Activated T-cell treated with anti-CD3 and anti-CD28 coated beads, Interleukin-2, amount 50 U/mL, for 72 hours (primary cell): Measurements from ENCODE around the gene PPP1R12B. TPM values are rescaled to one million over a fixed set of nuclear protein-coding genes. Genes with fewer than 3 reads are reported as not detected.
"Not testable (repeated sequence)": the region's sequence is repeated elsewhere in the genome, so short reads cannot be mapped to it uniquely, and the experiment has no call there.

Source experiments
- ATAC-seq, 2 donors: fragments of 150-1000 bp; cut with Tn5 transposase; replicated peaks in 1 of 2; 2 replicates each; pipeline ENCODE4 v1.10.0; 2021; ENCODE audit warnings: moderate library complexity in 2 of 2, mild to moderate bottlenecking in 1 of 2
- DNase-seq, 2 donors: peaks; one replicate each; pipeline ENCODE4 v3.0.0; 2021 to 2022; ENCODE audit warnings: mixed read lengths in 1 of 2
- H3K27ac Mint-ChIP-seq: one replicate; pipeline ENCODE4 v1.8.0; 2022; ENCODE audit warnings: mild to moderate bottlenecking, moderate library complexity, mixed read lengths
- H3K27me3 Mint-ChIP-seq: one replicate; pipeline ENCODE4 v1.8.0; 2022; ENCODE audit warnings: low read depth, mixed read lengths
- H3K36me3 Mint-ChIP-seq, 2 donors: one replicate each; pipeline ENCODE4 v1.8.0; 2022; ENCODE audit warnings: mixed read lengths in 2 of 2, mild to moderate bottlenecking in 1 of 2; ENCODE audit not compliant: insufficient read depth in 2 of 2
- H3K4me1 Mint-ChIP-seq: one replicate; pipeline ENCODE4 v1.8.0; 2022; ENCODE audit warnings: low read depth, mixed read lengths
- H3K4me3 Mint-ChIP-seq, 2 donors: one replicate each; pipeline ENCODE4 v1.8.0; 2022; ENCODE audit warnings: mild to moderate bottlenecking in 2 of 2, mixed read lengths in 2 of 2, moderate library complexity in 2 of 2
- H3K9me3 Mint-ChIP-seq, 2 donors: one replicate each; pipeline ENCODE4 v1.8.0; 2022; ENCODE audit warnings: mixed read lengths in 2 of 2
- total RNA-seq, 2 donors: library from RNA; stranded (reverse); gene quantifications; one replicate each; pipeline ENCODE4 v1.2.3, GENCODE V29; 2022

The PPP1R12B gene
- total RNA-seq, 2 donors from 2014 or later, result 17.6 to 27.0 TPM

DNA sequence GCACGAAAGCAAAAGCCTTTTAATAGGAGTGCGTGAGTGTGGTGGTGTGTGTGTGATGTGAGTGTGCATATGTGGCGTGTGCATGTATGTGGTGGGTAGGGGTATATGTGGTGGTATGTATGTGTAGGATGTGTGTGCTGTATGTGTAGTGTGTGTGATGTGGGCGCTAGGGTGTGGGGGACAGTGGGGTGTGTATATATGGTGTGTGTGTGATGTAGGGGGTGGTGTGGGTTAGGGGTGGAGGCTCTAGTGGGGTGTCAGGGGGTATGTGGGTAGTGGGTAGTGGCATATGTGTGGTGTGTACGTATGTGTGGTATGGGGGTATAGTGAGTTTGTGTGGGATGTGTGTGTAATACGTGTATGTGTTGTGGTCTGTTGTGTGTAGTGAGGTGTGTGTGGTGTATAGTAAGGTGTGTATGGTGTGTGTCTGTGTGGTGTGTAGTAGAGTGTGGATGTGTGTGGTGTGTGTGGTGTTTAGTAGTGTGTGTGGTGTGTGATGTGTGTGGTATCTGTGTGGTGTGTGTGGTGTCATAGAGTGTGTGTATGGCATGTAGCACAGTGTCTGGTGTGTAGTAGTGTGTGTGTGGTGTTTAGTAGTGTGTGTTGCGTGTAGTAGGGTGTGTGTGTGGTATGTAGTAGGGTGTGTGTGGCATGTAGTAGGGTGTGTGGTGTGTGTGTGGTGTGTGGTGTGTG is 275.7 kb downstream of the PPP1R12B start:
- H3K4me3 Mint-ChIP-seq, result no peak overlapping the region
- H3K4me1 Mint-ChIP-seq, result peaks cover 4% of the 10 kb centered on the region
- no peak overlapping the region for H3K27ac Mint-ChIP-seq
- H3K9me3 Mint-ChIP-seq, result no peaks in the 10 kb centered on the region
- peaks cover 11% of the 10 kb centered on the region for H3K27me3 Mint-ChIP-seq
- ATAC-seq, result no peak
- H3K36me3 Mint-ChIP-seq, result no peaks in the 10 kb centered on the region
- DNase-seq, result no peak

DNA sequence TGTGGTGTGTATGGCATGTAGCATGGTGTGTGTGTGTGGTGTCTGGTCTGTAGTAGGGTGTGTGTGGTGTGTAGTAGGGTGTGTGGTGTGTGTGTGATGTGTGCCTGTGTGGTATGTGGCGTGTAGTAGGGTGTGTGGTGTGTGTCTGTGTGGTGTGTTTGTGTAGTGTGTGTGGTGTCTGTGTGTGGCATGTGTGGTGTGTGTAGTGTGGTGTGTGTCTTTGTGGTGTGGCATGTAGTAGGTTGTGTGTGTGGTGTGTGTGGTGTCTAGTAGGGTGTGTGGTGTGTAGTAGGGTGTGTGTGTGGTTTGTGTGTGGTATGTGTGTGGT is 276.2 kb downstream of the PPP1R12B start:
- ATAC-seq (no peak), DNase-seq (no peak)
- Mint-ChIP-seq H3K9me3 (no peaks in the 10 kb centered on the region), H3K27ac (no peak overlapping the region), H3K36me3 (no peaks in the 10 kb centered on the region), H3K4me3 (no peak overlapping the region), H3K27me3 (peaks cover 6% of the 10 kb centered on the region), H3K4me1 (peaks cover 9% of the 10 kb centered on the region)

DNA sequence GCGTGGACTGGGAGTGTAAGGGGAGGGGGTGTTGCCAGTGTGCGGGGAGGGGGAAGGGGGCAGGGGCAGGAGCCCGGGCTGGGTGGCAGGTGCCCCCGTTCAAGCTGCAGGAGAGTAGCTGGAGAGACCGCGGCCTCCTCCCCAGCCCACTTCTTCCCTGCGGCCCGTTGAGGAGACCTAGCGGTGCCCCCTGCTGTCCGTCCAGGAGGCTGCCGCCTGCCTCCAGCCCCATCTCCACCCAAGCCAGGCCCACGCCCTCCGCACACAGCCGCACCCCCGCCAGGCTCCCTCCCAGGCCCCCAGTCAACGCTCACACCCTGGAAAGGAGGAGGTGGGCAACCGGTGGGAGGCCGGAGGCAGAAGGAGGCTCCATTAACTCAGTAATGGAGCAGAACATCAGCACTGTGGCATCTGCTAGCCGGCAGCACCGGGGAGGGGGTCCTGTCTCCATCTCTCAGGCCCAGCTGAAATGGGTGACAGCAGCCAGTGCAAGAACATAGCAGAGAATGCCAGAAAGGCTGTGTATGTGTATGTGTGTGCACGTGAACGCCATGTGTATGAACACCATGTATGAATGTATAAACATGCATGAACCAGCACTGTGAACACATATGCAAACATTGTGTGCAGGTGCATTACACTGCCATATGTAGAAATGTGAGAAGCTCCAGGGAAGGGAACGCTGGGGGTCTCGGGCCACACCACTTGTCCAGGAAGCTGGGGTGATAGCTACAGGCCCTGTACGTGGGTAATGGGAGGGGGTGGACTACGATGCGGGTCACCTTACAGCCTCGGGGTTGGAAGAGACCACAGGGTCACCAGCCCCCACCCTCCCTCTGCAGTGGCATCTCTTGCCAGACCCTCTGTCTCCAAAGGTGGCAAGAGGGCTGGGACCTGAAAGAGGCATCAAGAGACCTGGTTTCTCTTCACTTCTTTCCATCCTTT is 277.2 kb downstream of the PPP1R12B start:
- Mint-ChIP-seq H3K4me1 (peaks cover 15% of the 10 kb centered on the region), H3K4me3 (no peak overlapping the region), H3K36me3 (no peaks in the 10 kb centered on the region), H3K9me3 (no peaks in the 10 kb centered on the region), H3K27ac (no peak overlapping the region), H3K27me3 (peaks cover 3% of the 10 kb centered on the region)
- ATAC-seq (peak; percentile 77), DNase-seq (peak; percentile 67 to 69)

DNA sequence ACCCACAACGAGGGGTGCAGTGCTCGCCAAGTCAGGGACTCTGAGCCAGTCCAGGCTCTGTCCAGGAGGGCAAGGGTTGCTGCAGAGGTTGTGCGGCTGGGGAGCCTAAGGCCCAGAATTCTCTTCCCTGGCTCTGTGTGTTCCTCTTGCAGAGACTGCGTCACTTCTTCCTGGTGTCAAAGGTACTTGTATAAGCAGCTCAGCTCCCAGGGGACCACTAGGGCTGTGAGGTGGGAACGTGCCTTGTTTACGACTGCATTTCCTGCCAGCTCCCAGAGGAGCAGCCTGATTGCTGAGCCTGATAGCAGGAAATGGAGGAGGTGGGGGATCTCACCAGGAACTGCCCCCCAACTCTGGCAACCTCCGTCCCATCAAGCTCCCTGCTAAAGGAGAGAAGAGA is 278.5 kb downstream of the PPP1R12B start:
- H3K27me3 Mint-ChIP-seq, DNase-seq, H3K9me3 Mint-ChIP-seq, H3K4me3 Mint-ChIP-seq, H3K36me3 Mint-ChIP-seq, ATAC-seq, H3K27ac Mint-ChIP-seq: not testable (repeated sequence)
- H3K4me1 Mint-ChIP-seq, result peaks cover 21% of the 10 kb centered on the region

DNA sequence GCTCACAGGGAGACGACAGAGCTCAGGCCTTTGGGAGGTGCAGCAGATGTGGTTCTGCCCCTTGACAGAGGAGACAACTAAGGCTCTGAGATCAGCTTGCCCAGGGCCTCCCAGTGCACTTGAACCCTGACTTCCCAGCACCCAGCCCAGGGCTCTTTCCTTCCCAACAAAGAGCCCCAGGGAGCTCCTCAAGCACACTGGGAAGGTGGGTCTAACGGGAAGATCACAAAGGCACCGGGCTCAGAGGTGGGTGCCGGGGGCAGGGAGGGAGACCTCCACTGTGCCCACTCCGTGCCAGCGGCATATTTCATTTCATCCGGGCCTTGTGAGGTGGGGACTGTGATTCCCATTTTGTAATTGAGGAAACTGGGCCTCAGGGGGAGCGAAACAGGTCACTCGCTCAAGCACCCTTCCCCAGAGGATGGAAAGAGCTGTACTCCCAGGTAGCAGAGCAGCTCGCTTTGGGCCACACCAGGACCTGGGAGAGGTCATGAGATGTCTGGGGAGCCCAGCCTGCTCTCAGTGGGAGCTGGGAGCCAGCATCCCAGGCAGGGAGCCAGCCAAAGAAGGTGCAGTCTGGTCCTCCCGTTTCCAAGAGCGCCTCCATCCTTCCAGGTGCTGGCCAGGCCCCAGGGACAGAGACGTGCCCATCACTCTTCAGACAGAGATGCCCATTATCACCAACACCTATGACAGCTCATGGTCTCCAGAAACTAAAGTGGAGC is 279.5 kb downstream of the PPP1R12B start:
- no peak for ATAC-seq
- H3K4me1 Mint-ChIP-seq, result peaks cover 21% of the 10 kb centered on the region
- H3K27ac Mint-ChIP-seq, result no peak overlapping the region
- no peaks in the 10 kb centered on the region for H3K36me3 Mint-ChIP-seq
- no peak for DNase-seq
- H3K27me3 Mint-ChIP-seq, result no peaks in the 10 kb centered on the region
- no peaks in the 10 kb centered on the region for H3K9me3 Mint-ChIP-seq
- H3K4me3 Mint-ChIP-seq, result no peak overlapping the region

DNA sequence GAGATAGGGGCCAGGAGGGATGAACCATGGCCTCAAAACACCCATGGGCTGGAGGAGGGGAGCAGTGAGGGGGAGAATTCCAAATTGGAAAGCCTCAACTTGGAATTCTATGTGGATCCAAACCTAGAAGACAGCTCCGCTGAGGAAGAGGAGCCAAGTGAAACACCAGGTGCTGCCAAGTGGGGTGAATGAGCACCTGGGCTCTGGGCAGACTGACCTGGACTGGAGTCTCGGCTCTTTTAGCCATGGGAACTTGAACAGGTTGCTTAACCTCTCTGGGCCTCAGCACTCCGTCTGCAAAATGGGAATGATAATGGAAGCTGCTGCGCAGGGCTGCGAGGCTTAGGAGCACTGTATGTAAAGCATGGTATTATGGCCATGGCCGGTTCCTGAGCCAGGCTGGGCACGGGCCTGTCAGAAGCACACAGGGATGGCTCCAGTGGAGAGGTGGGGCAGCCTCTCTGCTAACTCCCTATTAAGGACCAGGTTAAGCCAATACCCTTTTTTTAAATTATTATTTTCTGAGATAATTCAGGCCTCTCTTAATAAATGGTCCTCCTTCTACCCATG is 280.2 kb downstream of the PPP1R12B start:
- H3K9me3 Mint-ChIP-seq, result no peaks in the 10 kb centered on the region
- no peak for ATAC-seq
- H3K27me3 Mint-ChIP-seq, result no peaks in the 10 kb centered on the region
- H3K4me3 Mint-ChIP-seq, result peak overlapping the region in 1 of 2 donors; percentile 28
- H3K27ac Mint-ChIP-seq, result no peak overlapping the region
- H3K36me3 Mint-ChIP-seq, result no peaks in the 10 kb centered on the region
- H3K4me1 Mint-ChIP-seq, result peaks cover 21% of the 10 kb centered on the region
- DNase-seq, result no peak

DNA sequence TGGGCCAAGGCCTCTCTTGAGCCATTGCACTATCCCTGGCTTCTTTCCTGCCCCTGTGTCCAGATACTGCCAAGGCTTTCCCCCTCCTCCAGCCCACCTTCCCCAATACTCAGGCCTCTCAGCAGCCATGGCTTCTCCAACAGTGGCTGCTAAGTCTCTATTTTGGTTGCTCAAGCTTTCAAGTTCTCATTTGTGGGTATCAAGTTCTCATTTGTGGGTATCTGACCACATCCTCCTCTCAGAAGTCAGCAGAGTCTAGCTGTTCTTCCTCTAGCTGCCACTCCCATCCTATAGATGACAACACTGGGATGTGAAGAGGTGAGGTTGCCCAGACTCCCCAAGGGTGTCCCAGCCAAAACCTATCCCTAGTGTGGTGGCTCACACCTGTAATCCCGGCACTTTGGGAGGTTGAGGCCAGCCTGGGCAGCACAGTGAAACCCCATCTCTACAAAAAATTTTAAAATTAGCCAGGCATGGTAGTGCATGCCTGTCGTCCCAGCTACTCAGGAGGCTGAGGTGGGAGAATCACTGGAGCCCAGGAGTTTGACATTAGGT is 280.8 kb downstream of the PPP1R12B start:
- DNase-seq, result not testable (repeated sequence)

DNA sequence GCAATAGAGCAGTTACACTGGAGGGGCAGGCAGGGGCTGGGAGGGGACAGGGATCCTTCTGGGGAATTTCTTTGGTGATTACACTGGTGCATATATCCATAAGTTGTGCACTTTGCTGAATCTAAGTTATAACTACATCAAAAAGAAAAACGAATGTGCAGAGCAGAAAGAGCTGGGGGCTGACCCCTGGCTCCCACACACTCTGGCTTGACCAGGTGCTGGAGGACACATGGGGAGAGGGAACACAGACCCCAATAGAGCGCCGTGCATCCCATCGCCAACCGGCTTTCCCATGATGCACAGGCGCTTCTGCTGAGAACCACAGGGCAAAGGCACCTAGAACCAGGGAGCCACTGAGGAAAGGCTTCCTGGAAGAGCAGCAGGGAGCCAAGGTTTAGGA is 281.6 kb downstream of the PPP1R12B start:
- H3K27ac Mint-ChIP-seq, DNase-seq, H3K4me3 Mint-ChIP-seq, H3K9me3 Mint-ChIP-seq, H3K36me3 Mint-ChIP-seq, H3K27me3 Mint-ChIP-seq, ATAC-seq: not testable (repeated sequence)
- peaks cover 21% of the 10 kb centered on the region for H3K4me1 Mint-ChIP-seq

More for the DNA sequence above, 280.8 kb downstream of the PPP1R12B start:
- Mint-ChIP-seq H3K4me1 (peaks cover 21% of the 10 kb centered on the region), H3K4me3 (peak overlapping the region in 1 of 2 donors; percentile 28)
- H3K9me3 Mint-ChIP-seq, H3K27me3 Mint-ChIP-seq, H3K27ac Mint-ChIP-seq, H3K36me3 Mint-ChIP-seq: not testable (repeated sequence)
- ATAC-seq, result peak; percentile 70 to 72

DNA sequence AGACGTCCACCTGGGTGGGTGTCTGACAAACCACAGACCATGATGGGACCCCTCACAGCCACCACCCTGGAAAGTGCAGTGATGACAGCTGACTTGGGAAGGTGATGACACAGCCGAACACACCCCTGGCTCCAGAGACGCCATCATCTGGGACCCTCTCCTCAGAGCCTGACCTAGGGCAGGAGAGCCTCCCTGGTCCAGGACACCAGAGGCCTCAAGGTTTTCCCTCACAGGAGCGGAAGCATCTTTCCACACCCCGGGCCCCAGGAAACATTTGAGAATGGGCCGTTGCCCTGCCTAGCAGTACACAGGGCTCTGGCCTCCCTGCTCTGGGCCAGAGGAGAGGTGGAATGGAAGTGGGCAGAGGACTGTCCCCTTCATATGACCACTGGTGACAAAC is 282.0 kb downstream of the PPP1R12B start:
- Mint-ChIP-seq H3K36me3 (no peaks in the 10 kb centered on the region), H3K27ac (no peak overlapping the region), H3K4me3 (no peak overlapping the region), H3K4me1 (peaks cover 21% of the 10 kb centered on the region), H3K27me3 (no peaks in the 10 kb centered on the region), H3K9me3 (no peaks in the 10 kb centered on the region)
- DNase-seq (no peak), ATAC-seq (no peak)

DNA sequence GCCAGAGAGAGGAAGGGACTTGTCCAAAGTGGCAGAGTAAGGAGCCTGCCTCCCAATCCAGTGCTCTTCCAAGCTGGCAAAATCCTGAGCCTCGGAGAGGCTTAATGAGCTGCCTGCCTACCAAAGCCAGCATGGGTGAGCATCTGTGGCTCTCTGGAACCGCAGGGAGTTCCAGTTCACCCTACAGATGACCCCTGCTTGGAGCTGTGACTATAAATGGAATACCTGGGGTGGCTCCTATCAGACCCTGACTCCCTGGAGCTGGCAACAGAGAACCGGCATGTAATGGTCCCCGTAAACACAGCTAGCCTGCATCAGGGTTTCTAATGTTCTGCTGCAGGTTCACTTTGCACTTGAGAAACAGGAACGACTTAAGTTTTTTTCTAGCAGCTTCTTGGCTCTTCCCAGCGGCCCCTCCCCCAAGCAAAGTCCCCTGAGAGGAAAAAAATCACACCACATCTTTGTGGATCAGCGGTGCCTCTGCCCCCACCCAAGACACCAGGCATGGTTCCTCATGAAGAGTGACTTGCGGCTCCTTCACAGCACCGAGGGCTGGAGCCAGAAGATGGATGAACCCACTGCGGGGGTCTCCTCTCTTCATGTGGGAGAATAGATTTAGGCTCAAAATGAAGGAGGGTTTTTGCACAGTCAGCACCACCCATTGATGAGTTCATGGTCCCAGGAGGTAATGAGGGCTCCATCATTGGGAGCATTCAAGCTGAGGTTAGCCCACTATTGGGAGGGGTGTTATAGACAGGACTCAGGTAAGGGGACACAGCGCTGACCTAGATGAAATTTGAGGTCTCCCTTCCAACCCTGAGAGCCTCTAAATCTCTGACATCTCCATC is 282.8 kb downstream of the PPP1R12B start:
- H3K27ac Mint-ChIP-seq, result no peak overlapping the region
- no peaks in the 10 kb centered on the region for H3K36me3 Mint-ChIP-seq
- H3K27me3 Mint-ChIP-seq, result no peaks in the 10 kb centered on the region
- H3K4me1 Mint-ChIP-seq, result peaks cover 21% of the 10 kb centered on the region
- no peak for ATAC-seq
- no peak overlapping the region for H3K4me3 Mint-ChIP-seq
- no peaks in the 10 kb centered on the region for H3K9me3 Mint-ChIP-seq
- DNase-seq, result no peak

DNA sequence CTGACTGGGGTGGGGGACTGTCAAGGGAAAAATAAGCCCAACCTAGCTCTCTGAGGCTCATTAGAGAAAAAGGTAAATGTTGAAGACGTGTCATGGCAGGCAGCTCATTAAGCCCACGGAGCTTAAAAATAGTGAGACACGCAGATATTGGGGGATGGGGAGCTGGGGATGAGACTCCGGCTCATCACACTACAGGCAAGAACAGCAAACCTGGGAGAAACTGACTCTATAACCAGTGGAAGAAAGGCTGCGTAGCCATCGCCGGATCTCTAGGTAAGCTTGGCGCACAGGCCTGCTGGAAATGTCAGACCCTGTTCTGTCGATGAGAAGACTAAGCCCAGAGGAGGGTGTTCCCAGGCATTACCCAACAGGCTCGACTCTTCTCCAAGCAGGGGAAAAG is 283.7 kb downstream of the PPP1R12B start:
- H3K36me3 Mint-ChIP-seq, result no peaks in the 10 kb centered on the region
- H3K4me3 Mint-ChIP-seq, result no peak overlapping the region
- no peak for DNase-seq
- no peak overlapping the region for H3K27ac Mint-ChIP-seq
- peaks cover 21% of the 10 kb centered on the region for H3K4me1 Mint-ChIP-seq
- no peaks in the 10 kb centered on the region for H3K9me3 Mint-ChIP-seq
- H3K27me3 Mint-ChIP-seq, result no peaks in the 10 kb centered on the region
- ATAC-seq, result no peak

DNA sequence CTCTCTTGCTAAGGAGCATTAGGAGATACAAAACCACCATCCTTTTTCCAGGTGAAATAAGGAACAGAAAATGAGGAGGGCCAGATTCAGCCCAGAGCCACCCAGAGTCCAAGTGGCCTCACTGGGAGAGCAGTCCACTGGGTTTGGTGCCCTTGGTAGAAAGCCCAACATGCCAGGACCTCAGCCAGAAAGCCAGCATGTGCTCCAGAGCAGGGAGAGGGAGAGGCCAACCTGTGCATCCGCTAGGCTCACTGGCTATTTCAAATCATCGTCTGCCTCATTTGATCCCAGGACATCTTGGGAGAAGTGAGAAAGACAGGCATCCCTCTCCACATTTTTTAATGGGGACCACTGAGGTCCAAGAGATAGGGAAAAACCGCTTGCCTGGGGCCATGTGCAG is 287.7 kb downstream of the PPP1R12B start:
- H3K27me3 Mint-ChIP-seq, result peaks cover 32% of the 10 kb centered on the region
- H3K4me1 Mint-ChIP-seq, ATAC-seq, H3K9me3 Mint-ChIP-seq, H3K36me3 Mint-ChIP-seq, DNase-seq, H3K4me3 Mint-ChIP-seq, H3K27ac Mint-ChIP-seq: not testable (repeated sequence)
